IMR-90 (cell line): ENCODE results near the gene C6orf47. TPM values are rescaled to one million over a fixed set of nuclear protein-coding genes. Genes with fewer than 3 reads are reported as not detected.

Source experiments
- ATAC-seq: fragments of 200-7000 bp; cut with Tn5 transposase; 2 replicates; pipeline ENCODE4 v1.9.1; 2020; ENCODE audit warnings: low read depth, mild to moderate bottlenecking, moderate library complexity
- BruUV-seq: library from RNA; stranded (reverse); fragments of 400-500 nt; replicated peaks from 2 replicates; lab custom pipeline; 2021; lab: Mats Ljungman, UMichigan
- CTCF ChIA-PET: fragments of 300-600 bp; formaldehyde crosslinking; extraction: SDS; loops from one replicate; lab custom pipeline; 2021; ENCODE audit warnings: antibody characterized with exemption; lab: Yijun Ruan, JAX
- POLR2A ChIA-PET: fragments of 300-600 bp; sonication (Branson Sonifier 250); formaldehyde crosslinking; loops from one replicate; lab custom pipeline; 2022; ENCODE audit warnings: antibody characterized with exemption; ENCODE audit not compliant: unreplicated experiment; lab: Charles Lee
- DNase-seq: peaks from one replicate; pipeline ENCODE4 v3.0.0; 2013
- H2AFZ ChIP-seq: replicated peaks from 2 replicates; pipeline ENCODE3; 2013; ENCODE audit warnings: low read length, mild to moderate bottlenecking; ENCODE audit not compliant: poor library complexity
- H2AK5ac ChIP-seq: 2 replicates; pipeline ENCODE4 v1.6.1; 2013; ENCODE audit warnings: low read depth, low read length, inconsistent platforms
- H2AK9ac ChIP-seq: replicated peaks from 2 replicates; pipeline ENCODE3; 2013; ENCODE audit warnings: mild to moderate bottlenecking, low read depth, low read length, moderate library complexity; ENCODE audit not compliant: poor library complexity
- H2BK120ac ChIP-seq: 2 replicates; pipeline ENCODE4 v1.6.1; 2013; ENCODE audit warnings: low read depth, low read length, inconsistent platforms
- H2BK15ac ChIP-seq: 3 replicates; pipeline ENCODE4 v1.6.1; 2013; ENCODE audit warnings: low read depth, low read length, inconsistent platforms
- H2BK20ac ChIP-seq: 2 replicates; pipeline ENCODE4 v1.6.1; 2013; ENCODE audit warnings: low read depth, mild to moderate bottlenecking, inconsistent platforms, low read length, moderate library complexity
- H2BK5ac ChIP-seq: 2 replicates; pipeline ENCODE4 v1.6.1; 2013; ENCODE audit warnings: mild to moderate bottlenecking, low read depth, low read length, inconsistent platforms; ENCODE audit not compliant: poor library complexity, severe bottlenecking
- H3K14ac ChIP-seq: replicated peaks from 2 replicates; pipeline ENCODE4 v1.6.1; 2013; ENCODE audit warnings: low read depth, low read length, inconsistent platforms
- H3K18ac ChIP-seq: 2 replicates; pipeline ENCODE4 v1.6.1; 2013; ENCODE audit warnings: low read depth, low read length, control low read depth
- H3K23ac ChIP-seq: 2 replicates; pipeline ENCODE4 v1.6.1; 2013; ENCODE audit warnings: low read depth, low read length, inconsistent platforms
- H3K27ac ChIP-seq: 2 replicates; pipeline ENCODE4 v1.5.1; 2013; ENCODE audit warnings: mild to moderate bottlenecking, control low read depth, low read length; ENCODE audit not compliant: insufficient read depth
- H3K27me3 ChIP-seq: 2 replicates; pipeline ENCODE4 v1.6.1; 2013; ENCODE audit warnings: low read length; ENCODE audit not compliant: control insufficient read depth, insufficient read depth
- H3K36me3 ChIP-seq: 2 replicates; pipeline ENCODE4 v1.6.1; 2013; ENCODE audit warnings: low read length, mixed read lengths; ENCODE audit not compliant: control insufficient read depth, insufficient read depth
- H3K4ac ChIP-seq: 2 replicates; pipeline ENCODE4 v1.6.1; 2013; ENCODE audit warnings: low read depth, low read length, inconsistent platforms
- H3K4me1 ChIP-seq: 2 replicates; pipeline ENCODE4 v1.6.1; 2013; ENCODE audit warnings: low read length, mixed read lengths; ENCODE audit not compliant: control insufficient read depth, insufficient read depth
- H3K4me2 ChIP-seq: 2 replicates; pipeline ENCODE4 v1.6.1; 2013; ENCODE audit warnings: low read depth, mild to moderate bottlenecking, control low read depth, low read length, moderate library complexity
- H3K4me3 ChIP-seq: 2 replicates; pipeline ENCODE4 v1.5.1; 2013; ENCODE audit warnings: low read depth, mild to moderate bottlenecking, control low read depth, low read length, moderate library complexity; ENCODE audit not compliant: insufficient read depth
- H3K56ac ChIP-seq: 2 replicates; pipeline ENCODE4 v1.6.1; 2013; ENCODE audit warnings: low read length, inconsistent platforms; ENCODE audit not compliant: insufficient read depth; ENCODE audit errors: extremely low read depth
- H3K79me1 ChIP-seq, 2 experiments: 2 replicates each; pipeline ENCODE4 v1.6.1; 2013; ENCODE audit warnings: low read length in 2 of 2, inconsistent platforms in 1 of 2, low read depth in 1 of 2
- H3K9ac ChIP-seq: 2 replicates; pipeline ENCODE4 v1.6.1; 2013; ENCODE audit warnings: low read depth, low read length, control low read depth
- H3K9me1 ChIP-seq: 2 replicates; pipeline ENCODE4 v1.6.1; 2013; ENCODE audit warnings: low read length, inconsistent platforms; ENCODE audit not compliant: insufficient read depth
- H3K9me3 ChIP-seq: 2 replicates; pipeline ENCODE4 v1.6.1; 2013; ENCODE audit warnings: low read length; ENCODE audit not compliant: control insufficient read depth, insufficient read depth
- H4K20me1 ChIP-seq: 2 replicates; pipeline ENCODE4 v1.6.1; 2013; ENCODE audit warnings: low read length, inconsistent platforms; ENCODE audit not compliant: insufficient read depth
- H4K5ac ChIP-seq: 2 replicates; pipeline ENCODE4 v1.6.1; 2013; ENCODE audit warnings: mild to moderate bottlenecking, low read depth, low read length, control low read depth
- H4K8ac ChIP-seq, 2 experiments: 2 replicates each; pipeline ENCODE4 v1.6.1; 2013; ENCODE audit warnings: low read depth in 2 of 2, low read length in 2 of 2, control low read depth in 1 of 2, inconsistent platforms in 1 of 2
- H4K91ac ChIP-seq: 2 replicates; pipeline ENCODE4 v1.6.1; 2013; ENCODE audit warnings: low read depth, low read length, inconsistent platforms; ENCODE audit not compliant: insufficient read depth
- BHLHE40 ChIP-seq: fragments of 150-350 bp; IDR thresholded peaks from 2 replicates; pipeline ENCODE4 v1.6.1; 2016; ENCODE audit warnings: mild to moderate bottlenecking, low read depth, low read length
- CEBPB ChIP-seq: IDR thresholded peaks from 2 replicates; pipeline ENCODE4 v1.6.1; 2012; ENCODE audit warnings: low read depth, low read length, improper control_type of control experiment
- CHD1 ChIP-seq: IDR thresholded peaks from 2 replicates; pipeline ENCODE4 v1.6.1; 2012; ENCODE audit warnings: low read depth, low read length, improper control_type of control experiment
- FOS ChIP-seq: fragments of 150-350 bp; IDR thresholded peaks from 2 replicates; pipeline ENCODE4 v1.6.1; 2016; ENCODE audit warnings: low read depth, low read length
- MAFK ChIP-seq: IDR thresholded peaks from 2 replicates; pipeline ENCODE4 v1.6.1; 2012; ENCODE audit warnings: low read depth, low read length, improper control_type of control experiment
- MAZ ChIP-seq: IDR thresholded peaks from 2 replicates; pipeline ENCODE4 v1.6.1; 2012; ENCODE audit warnings: low read depth, mild to moderate bottlenecking, low read length, improper control_type of control experiment, moderate library complexity, borderline replicate concordance
- MXI1 ChIP-seq: IDR thresholded peaks from 2 replicates; pipeline ENCODE4 v1.6.1; 2012; ENCODE audit warnings: low read depth, mild to moderate bottlenecking, low read length, moderate library complexity, borderline replicate concordance
- NFE2L2 ChIP-seq: fragments of 150-350 bp; IDR thresholded peaks from 2 replicates; pipeline ENCODE4 v1.6.1; 2016; ENCODE audit warnings: low read depth, mild to moderate bottlenecking, low read length
- SMC3 ChIP-seq: fragments of 150-350 bp; IDR thresholded peaks from 2 replicates; pipeline ENCODE4 v1.6.1; 2016; ENCODE audit warnings: low read depth, mild to moderate bottlenecking, antibody characterized with exemption, low read length, moderate library complexity
- USF2 ChIP-seq: fragments of 150-350 bp; IDR thresholded peaks from 2 replicates; pipeline ENCODE4 v1.6.1; 2017; ENCODE audit warnings: mild to moderate bottlenecking, antibody characterized with exemption, low read length, low read depth
- WGBS, 2 experiments: methylation state at CpG; one replicate each; pipeline versions ENCODE4 v1.1.5 to v1.1.7; 2013; ENCODE audit warnings: missing lambda C conversion rate in 2 of 2; ENCODE audit not compliant: insufficient read length in 1 of 2; ENCODE audit errors: extremely low coverage in 2 of 2; 5-methylcytosine and 5-hydroxymethylcytosine counted together
- dilution Hi-C: fragments of 300-500 bp; cut with HindIII; formaldehyde crosslinking; loops from one replicate; pipeline ENCODE4 v1.14.3; 2018; ENCODE audit warnings: low sequenced_read_pairs; ENCODE audit not compliant: unreplicated experiment
- in situ Hi-C: fragments of 300-500 bp; cut with MboI; formaldehyde crosslinking; loops from 3 replicates; pipeline ENCODE4 v1.14.3; 2019; ENCODE audit warnings: low sequenced_read_pairs, inconsistent platforms, mixed read lengths
- intact Hi-C: fragments of 100-400 bp; cut with micrococcal nuclease; formaldehyde crosslinking; loops from 2 replicates; pipeline ENCODE4 v1.10.0; 2022
- polyA plus RNA-seq, 3 experiments: library from polyadenylated mRNA; depleted of rRNA; stranded (reverse); fragments of >200 nt; gene quantifications; 2 replicates each; pipeline ENCODE4 v1.2.3, GENCODE V29; 2012; ENCODE audit warnings: low replicate concordance in 1 of 3
- total RNA-seq: library from RNA; depleted of rRNA; stranded (reverse); fragments of >200 nt; gene quantifications from 2 replicates; pipeline ENCODE4 v1.2.3, GENCODE V29; 2012
- TF ChIP-seq, protein P1 (sequence below): conservative IDR thresholded peaks from 2 replicates; pipeline ENCODE4 v1.5.1; 2012; ENCODE audit warnings: mild to moderate bottlenecking, low read depth, low read length, improper control_type of control experiment

Gene C6orf47
- total and polyA plus RNA-seq, 2 of the 4 experiments (the other 2 are of a cell fraction): 8.9 to 14.2 TPM

- TF ChIP-seq, protein P1, sequence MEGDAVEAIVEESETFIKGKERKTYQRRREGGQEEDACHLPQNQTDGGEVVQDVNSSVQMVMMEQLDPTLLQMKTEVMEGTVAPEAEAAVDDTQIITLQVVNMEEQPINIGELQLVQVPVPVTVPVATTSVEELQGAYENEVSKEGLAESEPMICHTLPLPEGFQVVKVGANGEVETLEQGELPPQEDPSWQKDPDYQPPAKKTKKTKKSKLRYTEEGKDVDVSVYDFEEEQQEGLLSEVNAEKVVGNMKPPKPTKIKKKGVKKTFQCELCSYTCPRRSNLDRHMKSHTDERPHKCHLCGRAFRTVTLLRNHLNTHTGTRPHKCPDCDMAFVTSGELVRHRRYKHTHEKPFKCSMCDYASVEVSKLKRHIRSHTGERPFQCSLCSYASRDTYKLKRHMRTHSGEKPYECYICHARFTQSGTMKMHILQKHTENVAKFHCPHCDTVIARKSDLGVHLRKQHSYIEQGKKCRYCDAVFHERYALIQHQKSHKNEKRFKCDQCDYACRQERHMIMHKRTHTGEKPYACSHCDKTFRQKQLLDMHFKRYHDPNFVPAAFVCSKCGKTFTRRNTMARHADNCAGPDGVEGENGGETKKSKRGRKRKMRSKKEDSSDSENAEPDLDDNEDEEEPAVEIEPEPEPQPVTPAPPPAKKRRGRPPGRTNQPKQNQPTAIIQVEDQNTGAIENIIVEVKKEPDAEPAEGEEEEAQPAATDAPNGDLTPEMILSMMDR: peak; percentile 94
These were observed 19.9 kb upstream of the C6orf47 start, which contains the start of gene LY6G5C (continued) for GRCh38 chr6:31680226-31681134.

- no peak overlapping the region for H4K5ac ChIP-seq
- no peaks in the 10 kb centered on the region for H4K20me1 ChIP-seq
- H2BK20ac ChIP-seq: no peak overlapping the region
- no peak overlapping the region for H2AFZ ChIP-seq
- H3K36me3 ChIP-seq: peaks cover 8% of the 10 kb centered on the region; the same call in 1 of the 2 replicates
- ChIA-PET POLR2A (no interaction called here), CTCF (no interaction called here)
- ATAC-seq (no peak), DNase-seq (no peak)
- dilution Hi-C loops (no loop called here), in situ Hi-C loops (no loop called here), intact Hi-C loops (no loop called here)
- H2AK5ac ChIP-seq: no peak overlapping the region
- H3K56ac ChIP-seq: no peak overlapping the region
- 68% methylated on average over 5 of the region's 8 CpGs; no CpG with 5 or more reads in 1 of the 2 experiments for WGBS, 2 experiments
- no peak overlapping the region for H2AK9ac ChIP-seq
- H3K4me2 ChIP-seq: no peak overlapping the region
- H3K4me3 ChIP-seq: no peak overlapping the region
- no peaks in the 10 kb centered on the region for H3K27me3 ChIP-seq
- H3K23ac ChIP-seq: no peak overlapping the region
- H3K9me1 ChIP-seq: no peaks in the 10 kb centered on the region
- H2BK5ac ChIP-seq: no peak overlapping the region
- no peak overlapping the region for H2BK120ac ChIP-seq
- no peak overlapping the region for H3K14ac ChIP-seq
- H3K27ac ChIP-seq: no peak overlapping the region
- no peaks in the 10 kb centered on the region for H3K79me1 ChIP-seq
- H3K9ac ChIP-seq: no peak overlapping the region
- no peaks in the 10 kb centered on the region for H3K9me3 ChIP-seq
- H2BK15ac ChIP-seq: no peak overlapping the region
- H4K91ac ChIP-seq: no peak overlapping the region
- H4K8ac ChIP-seq: no peak overlapping the region
- no TSS peak for BruUV-seq
- no peak overlapping the region for H3K4ac ChIP-seq
- H3K4me1 ChIP-seq: peaks cover 9% of the 10 kb centered on the region
- H3K18ac ChIP-seq: no peak overlapping the region
- TF ChIP-seq NFE2L2 (no peak), CHD1 (no peak), USF2 (no peak), FOS (no peak), BHLHE40 (no peak), MAFK (no peak), MAZ (no peak), SMC3 (no peak), MXI1 (no peak), CEBPB (no peak)
These were observed 17.4 kb upstream of the C6orf47 start for GRCh38 chr6:31677955-31678354.
